Large intestine (tissue), 3 donors: ENCODE measurements around the gene ELFN1. TPM values are rescaled to one million over a fixed set of nuclear protein-coding genes. Genes with fewer than 3 reads are reported as not detected.

Experiments
- DNase-seq, 2 donors: peaks; one replicate each; pipeline versions ENCODE4 v3.0.0 to v3.0.0-alpha.2; 2013
- H3K27ac ChIP-seq: one replicate; pipeline ENCODE4 v1.5.1; 2013; ENCODE audit warnings: low read length
- H3K27me3 ChIP-seq: 2 replicates; pipeline ENCODE4 v1.6.1; 2013; ENCODE audit warnings: low read length; ENCODE audit not compliant: control insufficient read depth, insufficient read depth
- H3K36me3 ChIP-seq: 2 replicates; pipeline ENCODE4 v1.6.1; 2013; ENCODE audit warnings: low read length; ENCODE audit not compliant: control insufficient read depth, insufficient read depth
- H3K4me1 ChIP-seq: one replicate; pipeline ENCODE4 v1.6.1; 2013; ENCODE audit warnings: low read length; ENCODE audit not compliant: control insufficient read depth, insufficient read depth
- H3K4me3 ChIP-seq: one replicate; pipeline ENCODE4 v1.5.1; 2013; ENCODE audit warnings: low read length
- H3K9me3 ChIP-seq: one replicate; pipeline ENCODE4 v1.6.1; 2013; ENCODE audit warnings: mild to moderate bottlenecking, low read depth, low read length, moderate library complexity; ENCODE audit not compliant: control insufficient read depth
- WGBS: methylation state at CpG from one replicate; pipeline ENCODE4 v1.1.5; 2013; ENCODE audit warnings: low lambda C conversion rate; ENCODE audit not compliant: insufficient coverage; 5-methylcytosine and 5-hydroxymethylcytosine counted together
- polyA plus RNA-seq: library from polyadenylated mRNA; unstranded; fragments of 120-200 nt; gene quantifications from one replicate; pipeline ENCODE4 v1.2.1, GENCODE V29; 2013

The ELFN1 gene
- polyA plus RNA-seq, 1 donor, result 2.3 TPM

DNA sequence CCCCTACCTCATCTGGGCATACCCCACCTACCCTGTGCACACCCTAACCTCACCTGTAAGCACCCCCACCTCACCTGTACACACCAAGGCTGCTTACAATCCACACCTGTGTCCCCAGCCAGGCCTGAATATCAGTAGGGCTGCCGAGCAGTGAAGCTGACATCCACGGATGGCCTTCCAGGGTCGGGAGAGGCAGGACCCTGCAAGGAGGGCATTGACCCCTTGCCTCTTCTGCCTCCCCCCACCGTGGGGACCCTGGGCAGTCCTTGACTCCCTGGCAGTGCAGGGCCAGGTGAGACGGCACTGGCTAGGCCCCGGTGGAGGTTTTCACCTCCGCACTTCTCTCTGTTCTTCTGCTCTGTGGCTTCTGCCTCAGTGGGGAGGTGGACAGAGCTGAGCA, 37.6 kb upstream of the ELFN1 start:
- H3K9me3 ChIP-seq, result peaks cover 3% of the 10 kb centered on the region
- H3K4me1 ChIP-seq, result no peaks in the 10 kb centered on the region
- no peaks in the 10 kb centered on the region for H3K36me3 ChIP-seq
- H3K27ac ChIP-seq, result no peak overlapping the region
- H3K27me3 ChIP-seq, result no peaks in the 10 kb centered on the region
- DNase-seq, result no peak
- no peak overlapping the region for H3K4me3 ChIP-seq
- WGBS, result no CpG with 5 or more reads among the region's 7 CpGs

DNA sequence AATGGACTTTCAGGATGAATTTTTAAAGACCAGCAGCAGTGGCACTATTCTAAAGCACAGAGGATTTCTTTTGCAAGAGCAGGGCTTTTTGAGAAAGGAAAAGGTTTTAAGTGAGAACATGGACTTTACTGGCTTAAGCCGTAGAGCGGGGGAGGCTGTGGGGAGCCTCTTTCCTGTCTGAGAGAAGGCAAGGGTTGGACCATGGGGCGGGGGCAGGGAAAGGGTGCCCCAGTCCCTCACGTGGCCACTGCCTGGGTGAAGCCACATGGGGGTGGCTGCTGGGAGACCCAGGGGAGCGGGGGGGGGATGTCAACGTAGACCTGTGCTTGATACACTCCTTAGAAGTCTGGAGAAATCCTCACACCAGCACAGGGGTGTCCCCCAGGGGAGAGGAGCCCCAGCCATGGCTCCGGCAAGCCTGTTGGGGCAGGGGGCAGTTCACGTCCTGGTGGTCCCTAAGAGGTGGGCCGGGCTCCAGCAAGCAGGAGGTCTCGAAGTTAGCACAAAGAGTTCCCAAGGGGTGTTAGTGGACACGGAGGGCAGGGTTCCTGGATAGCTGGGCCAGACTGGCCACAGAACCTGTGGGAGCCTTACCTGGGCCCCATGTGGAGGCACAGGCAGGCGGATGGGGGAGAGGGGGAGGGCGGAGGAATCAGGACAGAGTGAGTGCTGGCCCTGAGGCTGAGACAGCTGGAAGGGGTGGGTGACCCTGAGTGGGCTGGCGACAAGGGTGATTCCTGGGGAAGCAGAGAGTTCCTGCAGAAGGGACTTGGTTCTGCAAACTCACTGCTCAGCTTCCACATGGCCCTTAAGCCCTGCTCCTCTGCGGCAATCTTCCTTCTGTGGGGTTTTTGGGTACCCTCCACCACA, 36.9 kb upstream of the ELFN1 start:
- Histone ChIP-seq H3K36me3 (no peaks in the 10 kb centered on the region), H3K4me1 (no peaks in the 10 kb centered on the region), H3K27me3 (peaks cover 3% of the 10 kb centered on the region), H3K9me3 (peaks cover 8% of the 10 kb centered on the region), H3K27ac (no peak overlapping the region), H3K4me3 (no peak overlapping the region)
- no CpG with 5 or more reads among the region's 15 CpGs for WGBS
- no peak for DNase-seq

GRCh38 chr7:1635401-1635800, 34.7 kb upstream of the ELFN1 start:
- no peak for DNase-seq
- no peaks in the 10 kb centered on the region for H3K4me1 ChIP-seq
- H3K36me3 ChIP-seq, result no peaks in the 10 kb centered on the region
- peaks cover 5% of the 10 kb centered on the region for H3K27me3 ChIP-seq
- H3K4me3 ChIP-seq, result no peak overlapping the region
- peaks cover 8% of the 10 kb centered on the region for H3K9me3 ChIP-seq
- no CpG with 5 or more reads among the region's 1 CpG for WGBS
- H3K27ac ChIP-seq, result no peak overlapping the region

DNA sequence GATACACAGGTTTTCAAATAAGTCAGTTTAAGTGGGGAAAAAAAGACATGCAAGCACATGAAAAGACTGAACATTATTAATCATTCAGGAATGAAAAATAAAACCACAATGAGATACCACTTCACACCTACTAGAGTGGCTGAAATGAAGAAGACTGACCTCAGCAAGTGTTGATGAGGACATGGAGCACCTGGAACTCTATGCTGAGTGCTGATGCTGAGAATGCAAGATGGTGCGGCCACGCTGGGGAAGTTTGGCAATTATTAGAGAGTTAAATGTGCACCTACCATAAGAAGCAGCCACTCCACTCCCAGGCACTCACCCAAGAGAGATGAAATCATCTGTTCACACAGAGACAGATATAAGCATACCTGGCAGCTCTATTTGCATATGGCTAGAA, 32.9 kb upstream of the ELFN1 start:
- Histone ChIP-seq H3K4me3 (no peak overlapping the region), H3K4me1 (no peaks in the 10 kb centered on the region), H3K27ac (no peak overlapping the region), H3K27me3 (peaks cover 5% of the 10 kb centered on the region), H3K36me3 (no peaks in the 10 kb centered on the region), H3K9me3 (peaks cover 6% of the 10 kb centered on the region)
- DNase-seq, result no peak
- no CpG with 5 or more reads among the region's 2 CpGs for WGBS

- no peak overlapping the region for H3K27ac ChIP-seq
- no peaks in the 10 kb centered on the region for H3K36me3 ChIP-seq
- H3K4me3 ChIP-seq, result no peak overlapping the region
- peaks cover 5% of the 10 kb centered on the region for H3K27me3 ChIP-seq
- no peaks in the 10 kb centered on the region for H3K4me1 ChIP-seq
- no CpG with 5 or more reads among the region's 11 CpGs for WGBS
- peaks cover 6% of the 10 kb centered on the region for H3K9me3 ChIP-seq
- no peak for DNase-seq
These were observed 31.8 kb upstream of the ELFN1 start for GRCh38 chr7:1638215-1638661.

GRCh38 chr7:1639071-1639470, 31.0 kb upstream of the ELFN1 start:
- no CpG with 5 or more reads among the region's 8 CpGs for WGBS
- DNase-seq, result no peak
- Histone ChIP-seq H3K27me3 (peaks cover 5% of the 10 kb centered on the region), H3K9me3 (peaks cover 6% of the 10 kb centered on the region), H3K36me3 (no peaks in the 10 kb centered on the region), H3K4me1 (no peaks in the 10 kb centered on the region), H3K4me3 (no peak overlapping the region), H3K27ac (no peak overlapping the region)

GRCh38 chr7:1639532-1640175, 30.4 kb upstream of the ELFN1 start:
- H3K9me3 ChIP-seq, result peaks cover 6% of the 10 kb centered on the region
- WGBS, result no CpG with 5 or more reads among the region's 15 CpGs
- H3K27me3 ChIP-seq, result peaks cover 5% of the 10 kb centered on the region
- H3K4me3 ChIP-seq, result no peak overlapping the region
- H3K27ac ChIP-seq, result no peak overlapping the region
- DNase-seq, result no peak
- H3K4me1 ChIP-seq, result no peaks in the 10 kb centered on the region
- H3K36me3 ChIP-seq, result no peaks in the 10 kb centered on the region

- Histone ChIP-seq H3K27ac (no peak overlapping the region), H3K27me3 (peaks cover 5% of the 10 kb centered on the region), H3K9me3 (peaks cover 6% of the 10 kb centered on the region), H3K4me3 (no peak overlapping the region), H3K36me3 (no peaks in the 10 kb centered on the region), H3K4me1 (no peaks in the 10 kb centered on the region)
- no CpG with 5 or more reads among the region's 21 CpGs for WGBS
- no peak for DNase-seq
These were observed 29.5 kb upstream of the ELFN1 start for GRCh38 chr7:1640376-1641172.

DNA sequence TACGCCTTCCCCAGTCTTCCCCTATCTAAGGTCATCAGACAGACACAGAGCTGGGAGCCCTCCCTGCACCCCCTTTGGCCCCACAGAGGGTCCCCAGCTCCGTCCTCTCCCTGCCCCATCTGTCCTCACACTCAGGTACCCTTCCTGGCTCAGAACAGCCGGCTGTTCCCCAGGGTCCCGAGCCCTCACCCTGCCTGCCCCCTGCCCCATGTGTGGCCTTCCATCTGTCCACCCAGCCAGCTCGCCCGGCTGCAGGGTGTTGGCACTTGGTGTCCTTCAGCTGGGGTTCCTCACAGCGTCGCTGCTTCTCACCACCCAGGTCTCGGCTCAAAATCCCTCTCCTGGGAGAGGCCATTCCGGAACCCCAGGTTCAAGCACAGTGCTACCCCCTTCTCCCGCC, 28.9 kb upstream of the ELFN1 start:
- no peak overlapping the region for H3K4me3 ChIP-seq
- DNase-seq, result no peak
- H3K27me3 ChIP-seq, result peaks cover 5% of the 10 kb centered on the region
- WGBS, result no CpG with 5 or more reads among the region's 11 CpGs
- no peaks in the 10 kb centered on the region for H3K4me1 ChIP-seq
- no peak overlapping the region for H3K27ac ChIP-seq
- H3K36me3 ChIP-seq, result no peaks in the 10 kb centered on the region
- peaks cover 6% of the 10 kb centered on the region for H3K9me3 ChIP-seq

DNA sequence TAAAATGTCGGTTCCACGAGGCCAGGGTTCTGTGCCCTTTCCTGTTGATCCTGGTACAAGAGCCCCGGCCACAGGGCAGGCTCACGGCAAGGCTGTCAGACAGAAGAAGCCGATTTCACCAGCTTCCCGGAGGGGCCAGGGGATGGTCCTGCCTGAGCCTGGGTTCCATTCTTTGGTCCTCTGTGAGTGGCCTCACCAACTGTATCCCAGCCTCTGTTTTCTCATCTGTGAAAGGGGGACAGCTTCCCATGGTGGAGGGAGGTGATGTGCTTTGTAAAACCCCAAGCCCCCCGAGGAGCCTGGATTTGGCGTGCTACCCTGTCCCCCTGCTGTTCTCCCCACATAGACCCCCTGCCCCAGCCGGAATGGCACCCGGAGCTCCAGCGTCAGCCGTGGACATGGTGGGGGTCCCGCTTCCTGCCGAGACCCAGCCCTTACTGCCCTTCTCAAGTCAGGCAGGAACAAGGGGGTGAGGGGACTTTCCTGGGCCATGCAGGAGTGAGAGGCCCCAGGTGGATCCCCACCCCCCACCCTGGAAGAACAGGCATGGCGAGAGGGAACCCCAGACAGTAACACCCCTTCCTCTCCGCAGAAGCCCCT, 28.3 kb upstream of the ELFN1 start:
- no peak for DNase-seq
- peaks cover 5% of the 10 kb centered on the region for H3K27me3 ChIP-seq

More for the DNA sequence above, 28.3 kb upstream of the ELFN1 start:
- Histone ChIP-seq H3K4me1 (no peaks in the 10 kb centered on the region), H3K4me3 (no peak overlapping the region), H3K9me3 (peaks cover 6% of the 10 kb centered on the region), H3K36me3 (no peaks in the 10 kb centered on the region), H3K27ac (no peak overlapping the region)
- no CpG with 5 or more reads among the region's 16 CpGs for WGBS
